ENCODE data around the gene ITPR1.

DNA sequence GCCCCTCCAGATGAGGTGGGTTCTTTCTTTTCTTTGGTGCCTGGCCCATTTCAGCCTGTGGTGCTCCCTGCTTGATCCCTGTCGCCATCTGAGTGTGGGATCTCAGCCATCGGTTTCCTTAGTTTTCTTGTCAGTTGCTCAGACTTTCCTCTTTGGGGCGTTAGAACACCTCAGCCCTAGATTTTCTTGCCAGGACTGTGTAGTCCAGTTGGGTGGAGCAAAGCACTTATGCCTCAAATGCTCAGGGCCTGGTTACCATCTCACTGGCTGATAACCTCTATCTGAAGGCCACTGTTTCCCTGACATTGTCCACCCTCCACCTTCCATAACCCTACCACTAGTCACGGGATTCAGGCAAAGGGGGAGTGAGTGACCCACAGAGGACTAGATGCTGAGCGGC, 277.4 kb downstream of the ITPR1 start:
- TF ChIP-seq RFX5 (IDR thresholded peaks at IDR 0.05; ENCODE audit: low read depth, low read length), result no peak
- no peak for TF ChIP-seq CHD2 (IDR thresholded peaks at IDR 0.05; ENCODE audit: borderline replicate concordance, low read depth, low read length)
- TF ChIP-seq SMARCA5 (IDR thresholded peaks at IDR 0.05), result no peak

All from GM12878 (cell line).